Prostate gland (tissue), 2 donors: ENCODE data around the gene SNRNP48. TPM values are rescaled to one million over a fixed set of nuclear protein-coding genes. Genes with fewer than 3 reads are reported as not detected.
A peak's percentile ranks its signal among the peaks of the same experiment; 100 is the strongest.

ENCODE experiments used
- DNase-seq: peaks from one replicate; pipeline ENCODE4 v3.0.0-alpha.2; 2019; ENCODE audit warnings: low spot score
- H3K27ac ChIP-seq, 2 donors: fragments of 200-600 bp; sonication (generic); 2 replicates each; pipeline ENCODE4 v1.5.1; 2017 to 2019
- H3K27me3 ChIP-seq: fragments of 200-600 bp; sonication (generic); replicated peaks from 2 replicates; pipeline ENCODE4 v1.5.1; 2019; ENCODE audit not compliant: insufficient read depth
- H3K36me3 ChIP-seq, 2 donors: fragments of 200-600 bp; sonication (generic); 1 replicate in 1 of 2; 2 replicates in 1 of 2; pipeline versions ENCODE4 v1.5.1 to v1.8.1; 2017 to 2019
- H3K4me1 ChIP-seq: fragments of 200-600 bp; sonication (generic); replicated peaks from 2 replicates; pipeline ENCODE4 v1.5.1; 2019
- H3K4me3 ChIP-seq, 2 donors: fragments of 200-600 bp; sonication (generic); 2 replicates each; pipeline ENCODE4 v1.5.1; 2017 to 2019
- H3K9me3 ChIP-seq: fragments of 200-600 bp; sonication (generic); 2 replicates; pipeline ENCODE4 v1.5.1; 2017
- CTCF ChIP-seq, 4 experiments: fragments of 200-600 bp in 2 of 4; fragments of 450-650 bp in 2 of 4; sonication (generic) in 2 of 4; IDR thresholded peaks; 1 replicate in 3 of 4; 2 replicates in 1 of 4; pipeline ENCODE4 v1.5.1; 2016 to 2019; ENCODE audit warnings: antibody characterized with exemption in 4 of 4, mild to moderate bottlenecking in 2 of 4, moderate library complexity in 2 of 4
- POLR2A ChIP-seq: fragments of 450-650 bp; IDR thresholded peaks from one replicate; pipeline ENCODE4 v1.6.1; 2016; ENCODE audit warnings: antibody characterized with exemption, mild to moderate bottlenecking
- POLR2AphosphoS5 ChIP-seq: sonication (generic); formaldehyde crosslinking; IDR thresholded peaks from one replicate; pipeline ENCODE4 v1.6.1; 2017; ENCODE audit warnings: antibody characterized with exemption
- WGBS: methylation state at CpG from one replicate; pipeline ENCODE4 v1.1.5; 2018; 5-methylcytosine and 5-hydroxymethylcytosine counted together
- intact Hi-C: fragments of 100-400 bp; cut with DNase I; formaldehyde crosslinking; loops from one replicate; pipeline ENCODE4 v1.14.2; 2022
- total RNA-seq, 2 donors: library from RNA; depleted of rRNA; stranded (reverse); fragments of >200 nt; gene quantifications; one replicate each; pipeline ENCODE4 v1.1.0, GENCODE V29; 2016

Gene SNRNP48
- total RNA-seq, 2 donors from 2014 or later, result 13.1 to 19.9 TPM

GRCh38 chr6:7542874-7543624 lies 46.9 kb upstream of the SNRNP48 start:
- H3K9me3 ChIP-seq, result no peaks in the 10 kb centered on the region
- peak overlapping the region; percentile 77 to 91 for H3K4me3 ChIP-seq
- intact Hi-C loops, result no loop called here
- H3K27ac ChIP-seq, result peak overlapping the region; percentile 93
- peaks cover 8% of the 10 kb centered on the region for H3K4me1 ChIP-seq
- WGBS, result 5% methylated on average over 26 of the region's 32 CpGs
- DNase-seq, result peak; percentile 93
- TF ChIP-seq POLR2AphosphoS5, result peak; percentile 72
- TF ChIP-seq POLR2A, result peak; percentile 59
- no peak for TF ChIP-seq CTCF (IDR thresholded peaks at IDR 0.05)
- H3K36me3 ChIP-seq, result no peaks in the 10 kb centered on the region
- H3K27me3 ChIP-seq, result no peaks in the 10 kb centered on the region

- peak overlapping the region; percentile 93 for H3K27ac ChIP-seq
- peaks cover 11% of the 10 kb centered on the region for H3K4me1 ChIP-seq
- TF ChIP-seq POLR2A (no peak), POLR2AphosphoS5 (peak; percentile 20)
- peak overlapping the region; percentile 77 to 91 for H3K4me3 ChIP-seq
- no peaks in the 10 kb centered on the region for H3K9me3 ChIP-seq
- intact Hi-C loops, result no loop called here
- H3K27me3 ChIP-seq, result no peaks in the 10 kb centered on the region
- 32% methylated on average over 13 of the region's 13 CpGs for WGBS
- no peak for DNase-seq
- no peaks in the 10 kb centered on the region for H3K36me3 ChIP-seq
Observed at GRCh38 chr6:7543789-7544424, 46.1 kb upstream of the SNRNP48 start.

- Histone ChIP-seq H3K27ac (peak overlapping the region in 1 of 2 donors; percentile 93), H3K27me3 (no peaks in the 10 kb centered on the region), H3K9me3 (no peaks in the 10 kb centered on the region), H3K4me1 (peaks cover 11% of the 10 kb centered on the region), H3K36me3 (no peaks in the 10 kb centered on the region), H3K4me3 (peak overlapping the region; percentile 77 to 91)
- intact Hi-C loops, result no loop called here
- WGBS, result 52% methylated on average over 3 of the region's 3 CpGs
- TF ChIP-seq POLR2A (no peak), CTCF (IDR thresholded peaks at IDR 0.05) (no peak), POLR2AphosphoS5 (no peak)
- DNase-seq, result no peak
Observed at GRCh38 chr6:7544597-7544996, 45.4 kb upstream of the SNRNP48 start.

- intact Hi-C loops, result no loop called here
- Histone ChIP-seq H3K27me3 (no peaks in the 10 kb centered on the region), H3K36me3 (no peaks in the 10 kb centered on the region), H3K4me3 (no peak overlapping the region), H3K27ac (no peak overlapping the region), H3K9me3 (no peaks in the 10 kb centered on the region), H3K4me1 (peaks cover 11% of the 10 kb centered on the region)
- TF ChIP-seq POLR2A, result no peak
- TF ChIP-seq POLR2AphosphoS5, result no peak
- TF ChIP-seq CTCF (IDR thresholded peaks at IDR 0.05), result no peak
- 66% methylated on average over 12 of the region's 12 CpGs for WGBS
- DNase-seq, result no peak
Observed at GRCh38 chr6:7545316-7546019, 44.5 kb upstream of the SNRNP48 start.

- no peaks in the 10 kb centered on the region for H3K9me3 ChIP-seq
- TF ChIP-seq CTCF (IDR thresholded peaks at IDR 0.05), result no peak
- TF ChIP-seq POLR2A, result no peak
- no peak for TF ChIP-seq POLR2AphosphoS5
- no peaks in the 10 kb centered on the region for H3K36me3 ChIP-seq
- 63% methylated on average over 6 of the region's 6 CpGs for WGBS
- no peak overlapping the region for H3K27ac ChIP-seq
- intact Hi-C loops, result no loop called here
- no peaks in the 10 kb centered on the region for H3K27me3 ChIP-seq
- no peak for DNase-seq
- H3K4me3 ChIP-seq, result no peak overlapping the region
- peaks cover 11% of the 10 kb centered on the region for H3K4me1 ChIP-seq
Observed at GRCh38 chr6:7546020-7546369, 44.0 kb upstream of the SNRNP48 start.
